Measurements from ENCODE around the gene MAP3K12.

Gene MAP3K12

DNA sequence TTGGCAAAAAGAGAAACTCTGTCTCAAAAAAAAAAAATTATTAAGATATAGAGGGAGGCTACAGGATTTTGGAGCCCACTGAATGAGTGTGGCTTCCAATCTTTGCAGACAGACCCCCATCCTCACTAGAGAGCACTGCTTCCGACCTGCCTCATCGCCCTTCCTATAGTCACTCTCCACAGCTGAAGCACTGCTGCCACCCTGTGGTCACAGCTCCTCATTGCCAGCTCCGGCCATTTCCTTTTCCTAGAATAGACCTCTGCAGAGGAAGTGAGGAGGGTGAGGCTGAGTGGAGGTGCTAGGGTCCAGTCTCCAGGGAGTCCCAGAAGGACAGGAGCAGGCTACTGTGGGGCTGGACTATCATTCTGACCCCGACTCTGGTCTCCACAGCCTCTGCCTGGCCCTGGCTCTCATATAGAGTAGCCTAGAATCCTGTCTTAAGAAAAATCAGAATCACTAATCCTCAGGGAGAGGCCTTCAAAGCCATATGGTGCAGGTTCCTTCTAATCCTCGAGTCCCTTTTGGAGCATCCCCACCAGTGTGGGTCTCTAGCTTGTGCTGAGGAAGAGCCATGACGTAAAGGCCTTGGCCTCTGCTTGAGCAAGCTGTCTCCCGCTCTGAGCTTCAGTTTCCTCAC lies 9.4 kb upstream of the MAP3K12 start:
- DNase-seq = peak; percentile 65

DNA sequence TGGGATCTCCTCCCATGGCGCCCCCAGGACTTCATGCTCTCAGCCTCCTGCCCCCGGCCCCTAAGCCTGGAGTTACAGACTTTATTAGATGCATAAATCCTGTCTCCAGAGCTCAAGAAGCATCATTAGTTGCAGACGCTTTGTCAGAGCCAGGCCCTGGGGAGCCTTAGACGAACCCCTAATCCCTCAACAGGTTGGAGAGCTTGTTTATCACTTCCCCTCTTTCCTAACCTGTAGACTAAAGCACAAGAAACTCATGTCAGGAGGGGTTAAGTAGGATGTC lies 8.3 kb upstream of the MAP3K12 start:
- DNase-seq = no peak

DNA sequence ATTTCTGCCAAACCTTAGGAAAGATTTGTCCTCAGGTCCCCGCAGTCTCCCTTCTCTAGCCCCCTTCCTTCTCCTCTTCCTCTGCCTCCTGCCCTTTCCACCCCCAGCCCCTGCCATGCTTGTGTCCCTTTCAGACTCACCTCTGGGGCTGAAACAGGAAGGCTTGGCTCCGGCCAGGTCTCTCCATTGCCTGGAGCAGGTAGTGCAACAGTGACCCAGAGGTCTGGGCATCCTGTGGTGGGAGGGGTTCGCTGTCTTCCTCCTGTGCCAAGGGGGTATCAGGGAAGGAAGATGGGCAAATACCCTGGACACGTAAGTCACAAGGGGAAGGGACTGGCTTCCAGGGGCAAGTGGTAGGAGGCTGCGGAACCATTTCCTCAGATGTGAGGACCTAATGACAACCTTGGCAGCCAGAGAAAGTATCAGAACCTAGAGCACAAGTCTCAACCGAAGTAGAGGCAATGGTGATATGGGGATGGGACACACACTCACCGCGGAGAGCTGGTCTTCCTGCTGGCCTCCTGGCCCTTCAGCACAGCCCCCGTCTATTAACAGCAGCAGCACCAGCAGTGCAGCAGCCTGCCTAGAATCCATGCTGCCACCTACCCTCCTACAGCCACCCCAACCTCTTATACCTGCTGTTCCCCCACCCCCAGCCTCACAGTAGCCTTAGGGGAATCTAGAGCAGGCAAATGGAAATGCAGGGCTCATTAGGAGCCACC lies 7.8 kb upstream of the MAP3K12 start, which contains the start of gene NPFF:
TSS of gene NPFF (minus strand) at position 604 of the 722 bp plus-strand sequence. CDS start at position 594, 10 bp downstream.
- no peak for DNase-seq

DNA sequence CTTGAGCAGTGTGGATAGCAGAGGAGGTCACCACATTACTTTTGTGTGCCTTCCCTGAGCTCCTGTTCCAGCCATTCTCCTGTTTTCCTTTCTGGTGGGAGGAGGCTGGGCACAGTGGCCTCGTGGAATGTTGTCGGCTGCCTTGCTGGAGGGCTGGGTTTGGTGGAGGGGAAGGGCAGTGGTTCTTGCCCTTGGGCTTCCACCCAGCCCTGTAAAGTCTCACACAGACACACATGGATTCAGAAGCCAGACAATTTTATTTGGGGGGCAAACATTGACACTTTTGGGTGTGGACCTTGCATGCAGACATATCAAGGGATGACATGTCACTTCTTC lies 7.2 kb upstream of the MAP3K12 start:
- DNase-seq = no peak

DNA sequence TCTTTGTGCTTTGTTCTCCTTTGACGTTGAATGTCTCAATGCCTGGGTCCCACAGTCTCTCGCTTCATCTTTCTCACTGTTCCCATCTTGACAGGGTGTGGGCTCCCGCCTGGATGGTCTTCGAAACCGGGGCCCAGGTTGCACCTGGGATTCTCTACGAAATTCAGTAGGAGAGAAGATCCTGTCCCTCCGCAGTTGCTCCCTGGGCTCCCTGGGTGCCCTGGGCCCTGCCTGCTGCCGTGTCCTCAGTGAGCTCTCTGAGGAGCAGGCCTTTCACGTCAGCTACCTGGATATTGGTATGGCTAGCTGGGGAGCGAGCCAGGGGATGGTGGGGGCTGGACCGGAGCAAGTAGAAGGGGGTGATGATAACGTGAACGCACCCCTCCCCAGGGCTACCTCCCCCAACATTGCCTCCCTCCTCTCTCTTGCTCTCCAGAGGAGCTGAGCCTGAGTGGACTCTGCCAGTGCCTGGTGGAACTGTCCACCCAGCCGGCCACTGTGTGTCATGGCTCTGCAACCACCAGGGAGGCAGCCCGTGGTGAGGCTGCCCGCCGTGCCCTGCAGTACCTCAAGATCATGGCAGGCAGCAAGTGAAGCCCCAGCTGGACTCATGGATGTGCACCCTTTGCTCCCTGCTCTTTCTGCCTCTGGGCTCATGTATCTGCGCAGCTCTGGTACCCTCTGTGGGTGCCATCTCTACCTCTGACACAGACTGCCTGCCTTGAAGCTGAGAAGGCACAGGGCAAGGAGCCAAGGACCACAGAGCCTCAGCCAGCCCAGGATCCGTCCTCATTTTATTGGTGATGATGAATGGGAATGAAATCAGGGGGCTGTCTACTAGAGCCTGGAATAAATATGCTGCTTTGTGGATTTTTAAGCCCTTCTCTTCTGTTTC lies 6.5 kb upstream of the MAP3K12 start:
- no peak for DNase-seq

DNA sequence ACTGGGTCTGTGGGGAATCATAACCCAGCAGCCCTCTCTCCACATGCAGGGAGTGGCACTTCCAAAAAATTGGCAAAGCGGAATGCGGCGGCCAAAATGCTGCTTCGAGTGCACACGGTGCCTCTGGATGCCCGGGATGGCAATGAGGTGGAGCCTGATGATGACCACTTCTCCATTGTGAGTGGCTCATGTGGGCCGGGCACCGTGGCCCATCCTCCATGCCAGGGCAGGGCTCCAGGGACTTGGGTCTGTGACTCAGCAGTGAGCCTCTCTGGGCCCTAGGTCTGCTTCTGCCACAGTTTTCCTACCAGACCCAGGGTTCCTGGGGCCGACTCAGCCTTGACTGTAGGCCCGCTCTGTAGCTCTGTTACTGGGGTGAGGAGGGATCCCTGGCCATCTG lies 5.8 kb upstream of the MAP3K12 start:
- DNase-seq = no peak

DNA sequence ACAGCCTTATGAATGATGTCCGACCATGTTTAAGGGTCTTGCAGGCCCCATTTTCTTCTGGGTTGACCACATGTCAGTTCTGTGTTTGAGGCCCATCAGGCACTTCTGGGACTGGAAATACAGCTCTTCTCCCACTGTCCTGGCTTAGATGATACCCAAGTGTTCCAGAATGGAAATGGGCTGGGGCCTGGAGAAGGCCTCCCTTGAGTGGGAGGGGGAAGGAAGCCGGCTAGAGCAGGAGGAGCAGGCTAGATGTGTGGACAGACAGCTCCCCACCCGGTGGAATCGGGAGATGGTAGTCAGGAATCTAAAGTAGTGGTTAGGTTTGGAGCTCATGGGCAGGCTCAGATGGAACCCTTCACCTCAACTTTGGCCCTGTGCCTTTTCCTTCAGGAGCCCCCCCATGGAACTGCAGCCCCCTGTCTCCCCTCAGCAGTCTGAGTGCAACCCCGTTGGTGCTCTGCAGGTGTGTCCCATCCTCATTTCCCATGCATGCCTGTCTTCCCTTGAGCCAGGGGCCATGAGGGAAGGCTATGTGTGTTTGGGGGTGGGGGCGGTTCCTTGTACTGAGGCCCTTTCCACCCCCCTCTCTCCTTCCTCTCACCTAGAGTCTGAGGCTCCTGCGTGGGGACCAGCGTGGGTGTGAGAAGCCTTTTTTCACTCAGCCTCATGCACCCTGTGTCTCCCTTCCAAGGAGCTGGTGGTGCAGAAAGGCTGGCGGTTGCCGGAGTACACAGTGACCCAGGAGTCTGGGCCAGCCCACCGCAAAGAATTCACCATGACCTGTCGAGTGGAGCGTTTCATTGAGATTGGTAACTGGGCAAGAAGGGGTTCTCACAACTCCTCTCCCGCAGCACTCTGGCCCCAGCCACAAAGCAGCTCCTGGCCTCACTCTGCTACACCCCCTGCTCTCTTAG lies 5.0 kb upstream of the MAP3K12 start:
- DNase-seq = no peak

DNA sequence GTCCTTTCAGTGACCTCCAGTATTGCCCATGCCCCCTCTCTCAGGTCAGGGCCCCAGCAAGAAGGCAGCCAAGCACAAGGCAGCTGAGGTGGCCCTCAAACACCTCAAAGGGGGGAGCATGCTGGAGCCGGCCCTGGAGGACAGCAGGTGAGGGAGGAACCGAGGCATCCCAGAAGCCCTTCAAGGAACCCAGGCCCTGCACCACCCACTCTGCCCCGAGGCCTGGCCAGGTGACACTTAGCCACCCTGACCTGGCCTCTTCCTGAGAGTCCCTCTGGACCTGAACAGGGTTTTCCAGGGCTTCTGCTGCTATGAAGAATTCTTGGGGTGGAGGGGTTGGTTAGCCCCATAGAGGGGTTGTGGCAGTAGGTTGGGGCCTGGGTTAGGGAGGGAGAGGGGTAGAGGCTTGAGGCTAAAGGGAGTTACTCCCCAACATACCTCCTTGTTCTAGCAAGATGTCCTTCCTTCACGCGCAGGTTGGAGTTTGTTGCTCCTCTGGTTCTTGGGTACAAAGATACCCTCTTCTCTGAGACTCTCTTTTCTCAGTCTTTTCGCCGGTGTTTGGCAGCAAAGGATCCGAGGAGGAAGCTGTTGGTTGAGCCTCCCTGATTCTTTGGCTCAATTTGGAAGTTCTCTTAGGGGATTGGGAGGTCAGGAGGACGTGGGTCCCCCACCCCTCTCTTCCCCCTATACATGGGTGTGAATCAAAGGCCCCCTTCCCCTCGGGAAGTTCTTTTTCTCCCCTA lies 3.9 kb upstream of the MAP3K12 start:
- no peak for DNase-seq

DNA sequence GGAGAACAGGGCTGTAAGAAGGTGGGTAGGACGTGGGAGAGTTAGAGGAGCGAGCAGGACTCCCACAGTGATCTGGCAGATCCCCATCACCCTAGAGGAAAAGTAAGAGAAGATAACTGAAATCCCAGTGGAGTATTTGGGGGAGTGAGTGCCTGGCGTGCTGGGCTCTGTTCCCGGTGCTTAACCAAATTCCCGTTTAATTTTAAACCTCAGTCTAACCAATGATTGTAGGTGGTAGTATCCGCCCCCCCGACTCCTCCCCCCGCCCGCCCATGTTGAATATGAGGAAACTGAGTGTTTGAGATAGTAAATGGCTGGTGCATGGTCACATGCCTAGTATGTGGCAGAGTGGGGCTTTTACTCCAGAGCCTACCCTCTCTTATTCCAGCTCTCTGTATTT lies 3.1 kb upstream of the MAP3K12 start:
- DNase-seq = no peak

DNA sequence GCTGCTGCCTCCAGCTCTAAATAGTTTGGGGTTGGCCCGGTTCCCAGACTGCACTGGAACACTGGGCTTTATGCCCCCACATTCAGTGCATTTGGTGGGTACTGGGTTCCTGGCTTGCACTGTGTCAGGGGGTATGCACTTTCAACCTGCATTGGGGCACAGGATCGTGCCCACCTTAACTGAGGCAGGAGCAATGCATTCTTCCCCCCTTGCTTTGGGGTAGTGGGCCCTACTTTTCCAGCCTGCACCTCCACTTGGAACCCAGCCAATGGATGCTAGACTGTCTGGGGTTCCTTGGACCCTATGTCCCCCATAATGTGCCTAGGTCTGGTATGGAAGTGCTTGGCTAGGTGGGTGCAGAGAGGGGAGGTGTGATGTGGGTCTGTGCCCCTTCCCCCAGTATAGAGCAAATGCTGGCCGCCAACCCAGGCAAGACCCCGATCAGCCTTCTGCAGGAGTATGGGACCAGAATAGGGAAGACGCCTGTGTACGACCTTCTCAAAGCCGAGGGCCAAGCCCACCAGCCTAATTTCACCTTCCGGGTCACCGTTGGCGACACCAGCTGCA lies 2.4 kb upstream of the MAP3K12 start:
- no peak for DNase-seq

DNA sequence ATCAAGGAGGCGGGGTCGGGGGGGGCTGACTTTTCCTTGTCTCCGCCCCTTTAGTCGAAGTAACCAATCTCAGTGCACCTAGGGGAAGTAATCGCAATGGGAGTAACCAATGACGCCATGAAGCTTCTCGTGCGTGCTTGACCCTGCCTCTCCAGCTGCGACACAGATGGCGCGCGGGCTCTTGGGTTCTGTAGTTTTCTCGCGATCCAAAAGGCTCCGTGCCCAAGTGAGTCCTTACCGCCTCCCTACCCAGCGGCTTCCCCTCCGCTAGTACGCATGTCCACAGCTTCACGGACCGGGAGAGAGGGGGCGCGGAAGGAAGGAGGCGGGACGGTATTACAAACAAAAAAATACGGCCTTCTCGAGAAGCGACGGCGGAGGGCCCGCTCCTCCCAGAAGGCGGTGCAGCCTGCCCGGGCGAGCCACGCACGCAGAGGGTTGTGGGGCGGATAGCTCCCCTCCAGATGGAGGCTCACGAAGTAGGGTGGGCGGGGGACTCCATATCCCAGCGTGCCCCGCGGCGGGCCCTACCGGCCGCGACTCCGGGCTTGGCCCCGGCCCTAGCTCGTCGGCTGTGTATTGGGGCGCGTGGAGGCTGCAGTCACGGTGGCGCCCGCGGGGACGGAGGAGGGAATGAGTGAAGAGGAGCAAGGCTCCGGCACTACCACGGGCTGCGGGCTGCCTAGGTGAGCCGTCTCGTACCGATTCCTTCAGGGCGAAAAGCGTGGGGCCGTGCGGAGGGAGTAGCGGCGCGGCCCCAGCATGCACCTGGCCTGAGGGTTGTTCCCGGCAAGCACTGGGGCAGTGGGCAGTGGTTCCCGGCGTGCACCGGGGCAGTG lies 1.7 kb upstream of the MAP3K12 start, which contains the start of gene TARBP2:
TSS of gene TARBP2 (plus strand) at position 508 of the 839 bp plus-strand sequence. CDS start at position 634, 126 bp downstream.
- DNase-seq = peak; percentile 99

DNA sequence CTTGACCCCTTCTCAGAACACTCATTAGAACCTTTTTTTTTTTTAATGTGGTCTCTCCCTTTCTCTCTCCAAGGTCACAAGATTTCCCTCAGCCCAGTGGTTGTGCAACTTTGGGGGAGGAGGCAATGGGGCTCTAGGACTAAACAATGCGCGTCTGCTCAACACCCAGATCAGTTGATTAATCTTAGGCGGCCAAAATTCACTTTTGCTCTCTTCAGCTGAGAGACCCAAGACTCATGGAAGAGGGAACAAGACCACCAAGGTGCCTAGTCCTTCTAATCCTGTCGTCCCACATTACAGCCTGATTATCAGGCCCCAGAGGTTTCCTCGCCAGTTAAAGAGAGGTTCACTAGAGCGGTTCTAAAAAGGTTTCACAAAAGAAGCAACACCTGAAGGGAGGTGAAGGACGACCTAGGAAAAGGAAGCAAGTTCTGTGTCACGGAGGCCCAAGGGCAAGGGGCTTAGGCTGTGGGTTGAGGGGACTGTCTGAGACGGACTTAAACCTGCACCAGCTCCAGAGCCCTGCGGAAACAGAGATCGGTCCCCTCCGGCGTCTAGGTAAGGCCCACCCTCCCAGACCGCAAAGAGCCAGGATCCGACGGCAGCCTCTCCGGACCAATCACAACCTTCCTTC lies 1.0 kb upstream of the MAP3K12 start:
- no peak for DNase-seq

DNA sequence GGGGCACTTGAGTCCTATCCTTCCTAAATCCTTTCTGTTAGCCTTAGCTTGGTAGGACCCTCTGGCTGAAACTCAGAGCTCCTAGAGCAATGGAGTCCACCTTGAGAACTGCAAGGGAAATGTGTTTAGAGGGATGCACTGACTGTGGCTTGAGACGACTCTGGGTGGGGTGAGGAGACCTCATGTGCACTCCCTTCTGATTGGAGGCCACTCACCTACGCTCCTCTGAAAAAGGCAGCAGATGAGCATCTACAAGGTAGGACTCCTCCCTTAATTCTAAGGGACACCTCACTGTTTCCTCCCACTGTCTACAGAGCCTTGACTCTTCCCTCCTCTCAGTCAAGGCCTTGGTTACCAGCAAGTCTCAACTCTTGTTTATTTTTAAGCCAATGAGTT lies 1.0 kb downstream of the MAP3K12 start:
- no peak for DNase-seq

DNA sequence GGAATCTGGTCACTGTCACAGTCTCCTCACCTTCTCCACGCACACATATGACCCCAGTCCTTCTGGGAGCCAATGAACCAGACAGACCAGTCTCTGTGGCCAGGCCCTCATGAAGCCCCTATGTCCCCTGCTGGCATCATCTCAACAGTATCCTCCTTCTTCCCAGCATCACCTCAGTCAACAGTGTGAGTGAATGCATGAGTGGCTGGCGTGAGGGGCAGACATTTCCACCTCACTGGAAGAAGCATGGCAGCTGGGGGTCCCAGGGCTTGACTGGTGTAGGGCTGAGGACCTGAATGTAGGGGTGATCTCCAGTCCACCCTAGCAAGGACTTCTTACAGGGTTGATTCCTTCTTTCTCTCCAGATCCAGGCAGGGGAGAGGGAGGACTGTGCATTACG lies 1.8 kb downstream of the MAP3K12 start:
- DNase-seq = no peak

DNA sequence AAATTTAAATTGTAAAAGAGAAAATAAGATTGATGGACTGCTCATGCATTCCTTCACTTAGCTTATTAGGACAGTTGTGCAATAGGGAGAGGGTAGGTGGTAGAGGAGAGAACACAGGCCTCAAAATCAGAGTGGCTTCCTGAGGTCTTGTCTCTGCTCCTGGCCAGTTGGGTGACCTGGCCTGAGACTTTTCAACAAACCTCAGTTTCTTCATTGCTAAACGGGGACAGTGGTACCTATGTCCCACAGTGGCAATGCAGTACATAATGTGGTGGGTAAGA lies 2.6 kb downstream of the MAP3K12 start:
- DNase-seq = no peak

DNA sequence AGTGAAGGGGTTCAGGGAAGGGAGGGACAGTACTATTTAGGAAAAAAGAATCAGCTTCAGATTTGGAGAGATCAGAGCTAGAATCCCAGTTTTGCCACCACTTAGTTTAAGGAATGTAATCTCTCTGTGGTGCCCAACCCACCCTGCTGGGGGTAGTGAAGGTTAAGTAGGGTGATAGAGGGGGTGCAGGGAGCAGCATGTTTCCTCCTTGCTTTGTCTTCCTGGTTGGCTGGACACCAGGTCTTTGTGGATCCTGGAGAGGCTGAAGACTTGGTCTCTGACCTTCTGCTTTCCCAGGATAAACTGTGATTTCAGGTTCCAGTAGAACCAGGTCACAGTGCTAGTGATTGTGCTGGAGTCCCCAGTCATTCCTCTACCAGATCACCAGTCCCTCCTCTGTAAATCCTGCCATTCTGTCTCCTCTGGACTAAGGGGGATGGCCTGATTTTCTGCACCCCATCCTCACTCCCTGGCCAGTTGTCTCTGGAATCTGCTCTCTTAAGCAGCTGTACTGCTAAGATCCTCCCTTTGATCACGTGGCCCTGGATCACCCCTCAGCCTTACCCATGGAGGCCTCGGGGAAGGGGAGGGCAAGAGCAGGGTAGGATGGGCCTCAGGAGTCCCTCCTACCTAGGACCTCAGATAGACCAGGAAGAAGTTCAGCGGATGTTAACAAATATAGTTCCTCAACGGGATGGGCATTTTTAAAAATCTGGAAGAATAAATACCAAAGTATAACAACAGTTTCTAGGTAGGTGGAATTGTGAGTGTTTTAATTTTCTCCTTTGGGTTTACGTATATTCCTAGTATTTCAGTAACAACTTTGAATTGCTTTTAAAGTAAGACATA lies 3.1 kb downstream of the MAP3K12 start:
- DNase-seq = no peak

DNA sequence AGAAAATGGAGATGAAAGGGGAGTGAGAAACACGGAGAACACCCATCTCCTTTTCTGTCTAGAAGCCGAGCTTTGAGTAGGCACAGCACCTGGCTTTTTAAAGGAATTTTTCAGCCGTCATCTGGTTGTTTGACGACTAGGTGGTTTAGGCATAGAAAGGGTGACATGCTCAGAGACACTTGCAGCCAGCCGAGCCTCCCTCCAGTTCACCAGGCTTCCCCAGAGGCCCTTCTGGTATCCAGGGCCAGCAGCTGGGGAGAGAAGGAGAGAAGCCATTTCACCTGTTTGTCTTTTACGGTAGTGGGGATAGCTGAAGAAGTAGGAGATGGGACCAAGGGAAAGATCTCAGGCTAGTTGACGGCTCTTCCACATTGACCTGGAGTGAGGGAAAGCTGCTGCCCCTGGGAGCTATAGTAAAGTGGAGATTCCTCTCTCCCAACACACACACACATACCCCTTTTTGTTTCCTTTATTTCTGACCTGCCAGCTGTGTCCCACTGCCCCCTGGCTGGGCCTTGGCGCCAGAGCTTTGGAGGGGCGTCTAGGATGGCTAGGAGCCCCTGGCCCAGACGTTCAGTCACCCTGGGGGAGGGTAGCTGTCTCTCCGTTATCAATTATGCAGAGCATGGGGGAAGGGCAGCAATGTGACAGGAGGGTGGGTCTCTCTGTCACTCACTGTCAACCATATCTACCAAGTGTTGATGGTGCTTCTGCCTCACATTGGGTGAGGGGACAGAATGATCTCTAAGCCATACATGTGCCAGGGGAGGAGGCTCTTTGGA lies 5.5 kb downstream of the MAP3K12 start:
- DNase-seq = peak; percentile 6

DNA sequence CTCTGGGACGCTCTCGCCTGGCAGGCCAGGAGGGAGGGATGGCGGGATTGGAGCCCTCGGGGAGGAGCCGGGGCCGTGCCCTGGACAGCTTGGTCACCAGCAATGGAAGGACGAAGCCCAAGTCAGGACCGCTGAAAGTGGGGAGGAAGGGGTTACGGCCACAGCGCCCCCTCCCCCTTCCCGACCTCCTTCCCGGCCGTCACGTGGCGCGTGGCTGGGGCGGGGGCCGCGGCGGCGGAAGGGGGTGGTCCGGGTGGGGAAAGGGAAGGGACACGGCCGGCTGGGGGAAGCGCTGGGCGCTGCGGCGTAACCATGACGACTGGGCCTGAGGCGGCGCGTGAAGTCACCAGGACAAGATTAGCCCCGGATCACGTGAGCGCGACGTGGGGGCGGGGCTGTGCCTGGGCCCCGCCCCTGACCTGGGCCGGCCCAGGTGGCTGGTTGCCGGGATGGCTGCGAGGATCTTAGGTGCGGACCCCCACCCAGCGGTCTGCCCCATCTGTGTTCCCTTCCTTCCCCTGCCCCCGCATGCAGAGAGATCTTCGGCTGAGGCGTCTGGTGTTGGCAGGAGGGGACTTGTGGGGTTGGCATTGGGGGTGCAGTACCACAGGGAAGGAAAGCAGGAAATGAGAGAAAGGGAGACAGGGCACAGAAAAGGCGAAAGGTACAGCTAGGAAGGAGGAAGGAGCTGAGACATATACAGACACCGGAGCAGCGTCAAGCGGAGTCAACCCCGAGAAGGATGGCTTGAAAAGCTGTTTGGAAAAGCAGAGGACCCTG lies 6.2 kb downstream of the MAP3K12 start:
- peak; percentile 85 for DNase-seq

Measured in NCI-H1436 (cell line).